ENCODE measurements around the gene PAK1. TPM values are rescaled to one million over a fixed set of nuclear protein-coding genes. Genes with fewer than 3 reads are reported as not detected.

Gene PAK1
- total and polyA plus RNA-seq, 2 donors (not counting 3 experiments of a cell fraction or from before 2014, with no cell fraction given), result 5.6 to 12.9 TPM

DNA sequence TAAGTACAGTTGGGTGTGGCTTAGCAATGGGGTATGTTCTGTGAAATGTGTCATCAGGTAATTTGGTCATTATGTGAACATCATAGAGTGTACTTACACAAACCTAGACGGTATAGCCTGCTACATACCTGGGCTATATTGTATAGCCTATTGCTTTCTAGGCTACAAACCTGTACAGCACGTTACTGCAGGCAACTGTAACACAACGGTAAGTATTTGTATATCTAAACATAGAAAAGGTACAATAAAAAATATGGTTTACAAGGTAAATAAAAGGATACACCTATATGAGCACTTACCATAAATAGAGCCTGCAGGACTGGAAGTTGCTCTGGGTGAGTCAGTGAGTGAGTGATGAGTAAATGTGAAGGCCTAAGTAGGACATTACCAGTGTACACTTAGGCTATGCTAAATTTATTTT, 99.3 kb downstream of the PAK1 start:
- FAIRE-seq (no peak), DNase-seq (ENCODE audit: low read depth, low spot score) (no peak)
- Histone ChIP-seq H3K36me3 (ENCODE audit: control insufficient read depth in 2 of 2, extremely low read depth in 1 of 2, insufficient read depth in 2 of 2, low read length in 2 of 2) (no peaks in the 10 kb centered on the region), H3K4me1 (ENCODE audit: control insufficient read depth, extremely low read depth, insufficient read depth, low read length) (peaks cover 12% of the 10 kb centered on the region), H4K20me1 (replicated peaks; ENCODE audit: control insufficient read depth, extremely low read depth, insufficient read depth, low read length) (no peaks in the 10 kb centered on the region), H3K27ac (ENCODE audit: insufficient read depth, low read depth, low read length) (no peak overlapping the region), H3K9me1 (replicated peaks; ENCODE audit: control insufficient read depth, extremely low read depth, insufficient read depth, low read length) (no peaks in the 10 kb centered on the region), H3K27me3 (ENCODE audit: control insufficient read depth in 2 of 2, insufficient read depth in 2 of 2, low read length in 2 of 2) (no peaks in the 10 kb centered on the region), H3K9me3 (replicated peaks; ENCODE audit: control insufficient read depth, insufficient read depth, low read length) (no peaks in the 10 kb centered on the region), H3K79me2 (ENCODE audit: control insufficient read depth, insufficient read depth, low read length) (no peaks in the 10 kb centered on the region), H3K4me3 (replicated peaks in 1 of 3; ENCODE audit: insufficient read depth in 1 of 3, low read depth in 1 of 3, low read length in 3 of 3) (no peak overlapping the region), H3K9ac (replicated peaks; ENCODE audit: extremely low read depth, insufficient read depth, low read length) (no peak overlapping the region), H2AFZ (ENCODE audit: low read depth, low read length) (no peak overlapping the region), H3K4me2 (ENCODE audit: insufficient read depth, low read length) (no peak overlapping the region)
- dilution Hi-C loops (cut with MboI; ENCODE audit: extremely low pct_ligation_motif_present, low sequenced_read_pairs), result no loop called here
- TF ChIP-seq JUN (IDR thresholded peaks at IDR 0.05; ENCODE audit: borderline replicate concordance, insufficient read depth, insufficient read length, low read depth) (no peak), POLR2AphosphoS5 (IDR thresholded peaks at IDR 0.05; ENCODE audit: insufficient read depth, low read depth, low read length) (no peak), FOS (IDR thresholded peaks at IDR 0.05; ENCODE audit: borderline replicate concordance, insufficient read depth, low read length) (no peak), MYC (IDR thresholded peaks at IDR 0.05; ENCODE audit: low read depth, low read length) (no peak), POLR2A (IDR thresholded peaks at IDR 0.05; ENCODE audit: low read depth, low read length) (no peak), EZH2 (IDR thresholded peaks at IDR 0.05; ENCODE audit: borderline replicate concordance, low read depth, low read length, severe bottlenecking) (no peak), GATA2 (IDR thresholded peaks at IDR 0.05; ENCODE audit: insufficient read depth, insufficient read length, low read depth, low read length) (no peak)
- TF ChIP-seq, protein P1, sequence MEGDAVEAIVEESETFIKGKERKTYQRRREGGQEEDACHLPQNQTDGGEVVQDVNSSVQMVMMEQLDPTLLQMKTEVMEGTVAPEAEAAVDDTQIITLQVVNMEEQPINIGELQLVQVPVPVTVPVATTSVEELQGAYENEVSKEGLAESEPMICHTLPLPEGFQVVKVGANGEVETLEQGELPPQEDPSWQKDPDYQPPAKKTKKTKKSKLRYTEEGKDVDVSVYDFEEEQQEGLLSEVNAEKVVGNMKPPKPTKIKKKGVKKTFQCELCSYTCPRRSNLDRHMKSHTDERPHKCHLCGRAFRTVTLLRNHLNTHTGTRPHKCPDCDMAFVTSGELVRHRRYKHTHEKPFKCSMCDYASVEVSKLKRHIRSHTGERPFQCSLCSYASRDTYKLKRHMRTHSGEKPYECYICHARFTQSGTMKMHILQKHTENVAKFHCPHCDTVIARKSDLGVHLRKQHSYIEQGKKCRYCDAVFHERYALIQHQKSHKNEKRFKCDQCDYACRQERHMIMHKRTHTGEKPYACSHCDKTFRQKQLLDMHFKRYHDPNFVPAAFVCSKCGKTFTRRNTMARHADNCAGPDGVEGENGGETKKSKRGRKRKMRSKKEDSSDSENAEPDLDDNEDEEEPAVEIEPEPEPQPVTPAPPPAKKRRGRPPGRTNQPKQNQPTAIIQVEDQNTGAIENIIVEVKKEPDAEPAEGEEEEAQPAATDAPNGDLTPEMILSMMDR (IDR thresholded peaks at IDR 0.05; ENCODE audit: extremely low read depth in 1 of 2, insufficient read depth in 1 of 2, low read depth in 1 of 2, low read length in 2 of 2), result no peak
- TF ChIP-seq, protein P2, sequence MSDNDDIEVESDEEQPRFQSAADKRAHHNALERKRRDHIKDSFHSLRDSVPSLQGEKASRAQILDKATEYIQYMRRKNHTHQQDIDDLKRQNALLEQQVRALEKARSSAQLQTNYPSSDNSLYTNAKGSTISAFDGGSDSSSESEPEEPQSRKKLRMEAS (IDR thresholded peaks at IDR 0.05; ENCODE audit: insufficient read depth, insufficient read length), result no peak
- POLR2A ChIA-PET, result no interaction called here
- BruUV-seq (replicated peaks), result no TSS peak
- intact Hi-C loops (cut with micrococcal nuclease), result loop anchor here (10.0 kb wide), 1 partner anchor 170 kb away; no protein-coding TSS in a partner anchor
- CTCF ChIA-PET, result no interaction called here

All from endothelial cell of umbilical vein (primary cell).